HG03439 (cell line): Measurements from ENCODE around the gene SIVA1.

Experiments used
- ATAC-seq: cut with Tn5 transposase; IDR thresholded peaks from one replicate; pipeline ENCODE4 v1.9.1; 2021; ENCODE audit warnings: mild to moderate bottlenecking, moderate library complexity; ENCODE audit not compliant: unreplicated experiment

SIVA1 gene

DNA sequence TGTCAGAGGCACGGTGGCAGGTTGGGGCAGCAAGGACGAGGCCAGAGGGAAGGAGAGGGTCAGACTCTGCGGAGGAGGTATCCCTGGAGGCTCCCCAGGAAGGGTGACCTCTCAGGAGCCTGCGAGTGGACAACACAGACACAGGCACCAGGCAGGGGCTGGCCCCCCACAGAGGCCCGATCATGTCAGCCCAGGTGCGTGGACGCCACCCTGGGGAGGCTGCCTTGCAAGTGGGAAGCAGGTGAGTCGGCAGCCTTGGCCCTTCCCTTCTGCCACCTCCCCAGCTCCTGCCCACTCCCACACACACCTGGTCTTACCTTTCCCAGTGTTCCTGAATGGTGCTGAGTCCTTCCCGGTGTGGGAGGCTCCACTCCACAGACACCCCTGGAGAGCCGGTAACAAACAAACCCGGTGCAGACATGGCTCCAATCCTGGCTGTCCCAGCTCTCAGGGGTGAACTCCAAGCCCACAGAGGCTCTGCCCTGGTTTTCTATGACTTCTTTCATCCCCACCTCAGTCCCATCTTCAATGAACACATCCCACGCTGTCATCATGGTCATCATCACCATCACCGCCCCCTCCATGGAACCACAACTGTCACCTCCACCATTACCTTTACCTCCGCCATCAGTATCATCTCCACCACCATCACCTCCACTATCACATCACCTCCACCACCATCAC lies 53.1 kb downstream of the SIVA1 start:
- ATAC-seq = no peak

DNA sequence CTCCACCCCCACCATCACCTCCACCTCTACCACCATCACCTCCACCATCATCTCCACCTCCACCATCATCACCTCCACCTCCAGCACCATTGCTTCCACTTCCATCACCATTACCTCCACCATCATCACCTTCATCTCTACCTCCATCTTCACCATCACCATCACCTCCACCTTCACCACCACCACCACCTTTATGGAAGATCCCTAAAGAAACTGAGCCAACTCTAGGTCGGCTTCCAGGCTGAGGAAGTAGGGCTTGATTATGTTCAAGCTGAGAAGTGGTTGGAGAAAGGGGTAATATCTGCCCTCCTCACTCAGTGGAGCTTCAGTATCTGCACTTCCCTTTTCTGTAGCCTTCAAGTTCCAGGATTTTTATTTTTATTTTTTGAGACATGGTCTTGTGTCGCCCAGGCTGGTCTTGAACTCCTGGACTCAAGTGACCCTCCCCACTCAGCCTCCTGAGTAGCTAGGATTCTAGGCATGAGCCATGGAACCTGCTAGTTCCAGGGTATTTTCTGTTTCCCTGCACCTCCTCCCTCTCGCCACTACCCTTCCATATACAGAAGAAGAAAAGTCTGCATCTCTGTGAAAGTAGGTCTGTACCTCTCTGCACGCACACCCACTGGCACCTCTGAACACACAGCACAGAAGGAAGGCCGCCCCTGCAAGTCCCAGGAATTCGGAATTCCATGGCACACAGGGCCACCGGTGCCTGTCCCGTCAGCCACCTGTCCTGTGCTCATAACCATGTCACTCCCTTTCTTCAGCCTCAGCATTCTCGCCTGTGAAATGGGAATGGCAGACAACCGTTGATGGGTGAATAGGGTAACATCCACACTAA lies 53.9 kb downstream of the SIVA1 start:
- ATAC-seq = no peak

DNA sequence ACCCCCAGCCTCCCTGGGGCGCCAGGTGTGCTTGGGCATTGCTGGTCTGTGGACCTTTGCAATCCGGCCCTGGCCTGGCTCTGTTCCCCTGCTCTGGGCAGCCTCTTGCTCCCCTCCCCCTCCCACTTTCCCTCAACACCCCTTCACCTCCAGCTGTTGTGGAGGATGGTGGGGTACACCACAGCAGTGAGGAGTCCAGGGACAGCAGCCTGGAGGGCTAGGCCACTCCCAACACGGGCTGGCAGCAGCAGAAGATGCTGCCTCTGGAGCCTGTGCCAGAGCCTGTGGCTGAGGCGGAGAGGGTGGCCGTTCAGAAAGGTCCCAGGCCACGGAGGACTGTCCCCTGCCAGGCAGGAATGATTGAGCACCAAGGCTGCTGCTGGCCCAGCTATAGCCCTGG lies 55.5 kb downstream of the SIVA1 start:
- no peak for ATAC-seq
